ENCODE measurements around the gene TIMM9.
"Not testable (repeated sequence)": the region's sequence is repeated elsewhere in the genome, so short reads cannot be mapped to it uniquely, and the experiment has no call there.

The TIMM9 gene

DNA sequence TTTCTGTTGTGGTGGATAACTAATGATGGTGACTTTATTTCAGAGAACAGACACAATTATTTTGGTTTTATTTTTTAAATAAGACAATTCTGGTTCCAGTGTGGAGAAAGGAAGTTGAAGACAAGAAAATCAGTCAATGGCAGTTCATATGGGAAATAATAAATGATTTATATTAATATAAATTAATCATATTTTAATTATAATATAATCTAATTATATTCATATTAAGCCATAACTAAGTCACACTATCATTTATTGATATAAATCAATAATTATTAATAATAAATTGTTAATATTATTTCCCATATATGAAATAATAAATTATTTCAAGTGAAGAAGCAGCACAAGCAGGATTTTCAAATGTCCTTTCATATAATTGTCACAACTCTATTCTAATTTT lies 28.8 kb downstream of the TIMM9 start:
- DNase-seq (ENCODE audit: low read depth in 2 of 2) = no peak

DNA sequence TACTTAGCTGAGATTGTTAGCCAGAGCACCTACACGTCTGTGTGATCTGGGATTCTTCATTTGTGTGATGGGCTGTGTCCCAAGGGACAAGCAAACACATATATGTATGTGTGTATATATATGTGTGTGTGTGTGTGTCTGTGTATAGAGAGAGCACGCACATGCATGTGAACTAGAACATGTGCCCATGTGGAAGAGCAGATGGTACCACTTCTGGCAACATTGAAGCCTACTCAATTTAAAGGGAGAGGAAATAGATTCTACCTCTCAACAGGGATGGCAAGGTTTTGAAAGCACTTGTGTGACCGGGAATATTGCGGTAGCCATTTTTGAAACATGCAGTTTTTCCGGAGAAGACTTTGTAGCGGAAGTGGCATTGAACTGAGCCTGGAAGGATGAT lies 30.2 kb downstream of the TIMM9 start:
- DNase-seq (ENCODE audit: low read depth in 2 of 2) = no peak

- peak; percentile 63 to 68 for DNase-seq (ENCODE audit: low read depth in 2 of 2)
Measured at GRCh38 chr14:58395812-58396788, 31.2 kb downstream of the TIMM9 start, which contains the start of gene TOMM20L. TOMM20L (plus strand) TSS chr14:58395930; CDS start chr14:58395958, 28 bp downstream.

DNA sequence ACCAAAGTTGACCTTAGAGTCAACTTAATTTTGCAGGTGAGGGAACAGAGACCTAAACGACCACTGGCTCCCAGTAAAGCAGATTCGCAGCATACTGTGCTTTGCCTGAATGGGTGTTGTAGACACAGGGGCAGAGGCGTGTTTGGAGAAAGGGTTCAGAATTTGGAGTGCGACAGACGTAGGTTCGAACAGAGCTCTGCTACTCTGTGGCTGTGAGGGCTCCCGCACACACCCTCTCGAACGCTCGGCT lies 31.8 kb downstream of the TIMM9 start:
- no peak for DNase-seq (ENCODE audit: low read depth in 2 of 2)

- DNase-seq (ENCODE audit: low read depth in 2 of 2) = no peak
Measured at GRCh38 chr14:58390830-58391229, 36.5 kb downstream of the TIMM9 start.

GRCh38 chr14:58376791-58377190 lies 50.5 kb downstream of the TIMM9 start:
- DNase-seq (ENCODE audit: low read depth in 2 of 2) = no peak

DNA sequence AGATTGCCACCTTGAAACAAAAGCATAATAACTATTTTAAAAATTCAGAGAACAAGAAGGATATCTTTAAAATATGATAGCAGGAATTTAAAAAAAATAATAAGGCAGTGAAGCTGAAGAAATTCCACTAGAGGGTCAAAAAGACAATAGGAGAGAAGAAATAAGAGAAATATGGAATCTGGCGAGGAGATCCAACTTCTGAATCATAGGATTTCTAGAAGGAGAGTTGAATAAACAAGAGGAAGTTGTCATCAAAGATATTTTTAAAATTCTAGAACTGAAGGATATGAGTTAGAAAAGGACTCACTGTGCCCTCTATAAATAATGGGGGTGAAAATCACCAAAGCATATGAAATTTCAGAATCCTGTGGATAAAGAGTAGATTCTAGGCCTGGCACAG lies 58.4 kb downstream of the TIMM9 start:
- DNase-seq (ENCODE audit: low read depth in 2 of 2) = no peak

DNA sequence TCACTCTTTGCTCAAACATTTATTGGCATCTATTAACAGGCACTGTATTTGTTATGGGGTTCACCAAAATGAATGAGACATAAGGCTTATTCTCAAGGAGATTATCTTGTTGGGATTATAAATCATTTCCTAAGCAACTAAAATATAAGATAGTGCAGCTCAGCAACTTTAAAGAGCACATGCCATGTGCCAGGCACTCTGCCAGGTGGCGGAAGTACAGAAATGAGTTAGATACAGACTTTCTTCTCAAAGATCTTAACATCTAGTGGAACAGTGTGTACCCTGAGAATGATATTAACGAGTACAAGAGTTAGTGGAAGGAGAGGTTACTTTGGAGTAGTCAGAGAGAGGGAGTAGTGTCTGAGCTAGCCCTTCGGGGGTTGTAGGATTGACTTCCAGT lies 60.0 kb downstream of the TIMM9 start:
- DNase-seq (ENCODE audit: low read depth in 2 of 2) = no peak

- DNase-seq (ENCODE audit: low read depth in 2 of 2) = no peak
Measured at GRCh38 chr14:58364316-58364715, 63.0 kb downstream of the TIMM9 start.

- no peak for DNase-seq (ENCODE audit: low read depth in 2 of 2)
Measured at GRCh38 chr14:58362798-58363412, 64.4 kb downstream of the TIMM9 start.

DNA sequence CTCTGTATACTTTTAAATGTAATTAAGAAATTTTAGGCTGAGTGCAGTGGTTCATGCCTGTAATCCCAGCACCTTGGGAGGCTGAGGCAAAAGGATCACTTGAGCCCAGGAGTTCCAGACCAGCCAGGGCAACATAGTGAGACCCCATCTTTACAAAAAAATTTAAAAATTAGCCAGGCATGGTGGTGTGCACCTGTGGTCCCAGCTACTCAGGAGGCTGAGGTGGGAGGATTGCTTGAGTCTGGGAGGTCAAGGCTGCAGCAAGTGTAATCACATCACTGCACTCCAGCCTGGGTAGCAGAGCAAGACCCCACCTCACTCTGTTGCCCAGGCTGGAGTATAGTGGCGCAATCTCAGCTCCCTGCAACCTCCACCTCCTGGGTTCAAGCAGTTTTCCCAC lies 65.1 kb downstream of the TIMM9 start:
- not testable (repeated sequence) for DNase-seq (ENCODE audit: low read depth in 2 of 2)
